GM19351 (cell line): Measurements from ENCODE around the gene RASD1.
"Not testable (repeated sequence)": the region's sequence is repeated elsewhere in the genome, so short reads cannot be mapped to it uniquely, and the experiment has no call there.

Source experiments
- ATAC-seq: cut with Tn5 transposase; IDR thresholded peaks from one replicate; pipeline ENCODE4 v1.9.1; 2021; ENCODE audit warnings: mild to moderate bottlenecking, moderate library complexity; ENCODE audit not compliant: unreplicated experiment

RASD1 gene

DNA sequence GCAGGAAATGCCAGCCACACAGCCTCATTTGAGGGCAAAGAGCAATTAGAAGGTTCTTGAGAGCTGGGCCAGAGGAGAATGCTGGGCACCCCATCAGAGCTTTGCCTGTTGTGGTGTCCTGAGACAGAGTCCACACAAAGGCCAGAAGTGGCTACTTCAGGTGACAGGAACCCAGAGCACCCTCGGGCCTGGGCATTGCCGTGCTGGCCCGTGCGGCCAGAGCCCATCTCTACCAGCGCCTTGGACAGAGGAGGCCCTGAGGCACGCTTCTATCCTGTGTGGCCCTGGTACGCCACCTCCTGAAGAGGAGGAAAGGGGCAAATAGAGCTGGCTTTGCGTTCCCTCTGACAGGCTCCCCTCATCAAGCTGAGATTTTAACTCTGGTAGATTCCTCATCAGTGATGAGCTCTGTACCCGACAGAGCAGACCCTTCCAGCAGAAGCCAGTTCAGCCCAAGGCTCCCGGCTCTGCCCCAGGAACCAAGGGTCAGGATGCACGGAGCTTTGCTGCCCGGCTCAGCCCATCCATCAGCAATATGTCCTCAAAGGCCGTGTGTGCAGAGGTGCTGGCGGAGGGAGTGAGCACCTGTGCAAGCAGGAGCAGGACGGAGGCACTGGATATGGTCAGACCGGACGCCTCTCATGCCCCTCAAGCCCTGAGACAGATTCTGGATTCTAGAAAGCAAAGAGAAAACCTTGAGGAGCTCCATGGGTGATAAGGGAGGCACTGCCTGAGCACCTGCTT is 3.4 kb upstream of the RASD1 start:
- ATAC-seq: no peak

DNA sequence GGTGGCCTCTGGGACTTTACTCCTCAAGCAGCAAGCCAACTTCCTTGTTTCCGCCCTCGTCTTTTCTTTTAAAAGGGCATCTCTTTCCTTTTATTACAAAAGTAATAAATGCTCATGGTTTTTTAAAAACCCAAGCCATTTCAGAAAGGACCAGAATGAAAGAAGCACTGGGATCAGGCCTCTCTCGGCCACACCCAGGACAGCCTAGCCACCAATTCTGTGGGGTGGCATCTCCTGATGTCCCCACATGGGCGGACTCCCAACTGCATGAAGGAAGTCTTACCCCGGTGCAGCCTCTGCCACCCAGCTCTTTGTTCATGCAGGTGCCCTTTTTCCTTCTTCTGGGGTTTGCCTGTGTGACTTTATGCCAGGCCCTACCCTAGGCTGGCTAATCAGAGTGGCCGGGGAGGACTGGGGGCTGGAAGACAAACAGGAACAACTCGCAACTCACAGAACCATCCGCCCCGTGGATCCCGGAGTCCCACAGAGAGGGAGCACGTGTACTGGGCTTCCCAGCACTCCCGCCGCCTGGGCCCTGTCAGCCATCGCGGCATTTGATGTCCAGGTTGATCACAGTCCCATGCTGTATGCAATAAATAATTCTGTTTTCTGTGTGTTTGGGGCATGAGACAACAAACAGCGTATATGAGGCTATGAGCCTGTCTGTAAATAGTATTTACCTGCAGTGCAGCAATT is 2.6 kb upstream of the RASD1 start:
- no peak for ATAC-seq

DNA sequence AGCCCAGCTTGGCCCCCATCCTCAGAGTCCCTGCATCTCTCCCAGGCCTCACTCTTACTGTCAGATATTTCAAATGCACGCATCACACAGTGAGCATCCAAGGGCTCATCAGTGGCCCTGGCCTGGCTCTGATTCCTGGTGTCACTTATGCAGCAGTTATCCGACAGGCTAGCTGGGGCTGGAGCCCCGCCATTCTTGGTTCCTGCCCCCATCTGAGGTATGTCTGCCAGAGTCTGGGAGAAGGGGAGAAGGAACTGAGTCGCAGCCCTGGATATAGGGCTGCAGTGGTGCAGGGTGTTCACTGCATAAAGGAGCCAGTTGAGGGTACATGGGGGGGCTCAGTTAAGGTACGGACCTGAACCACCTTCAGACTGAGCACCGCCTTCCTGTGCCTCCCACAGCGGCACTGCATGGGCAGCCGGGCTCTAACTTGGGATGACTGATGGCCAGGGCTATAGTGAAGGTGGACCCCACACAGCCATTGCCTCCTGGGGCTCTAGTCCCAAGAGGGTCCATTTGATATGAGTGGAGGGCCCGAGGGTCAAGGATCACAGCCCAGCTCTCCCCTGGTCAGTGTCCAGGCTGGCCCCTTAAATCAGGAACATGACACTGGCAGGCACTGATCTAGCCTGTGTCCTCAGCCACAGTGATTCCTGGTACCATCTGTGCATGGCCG is 1.8 kb upstream of the RASD1 start:
- no peak for ATAC-seq

DNA sequence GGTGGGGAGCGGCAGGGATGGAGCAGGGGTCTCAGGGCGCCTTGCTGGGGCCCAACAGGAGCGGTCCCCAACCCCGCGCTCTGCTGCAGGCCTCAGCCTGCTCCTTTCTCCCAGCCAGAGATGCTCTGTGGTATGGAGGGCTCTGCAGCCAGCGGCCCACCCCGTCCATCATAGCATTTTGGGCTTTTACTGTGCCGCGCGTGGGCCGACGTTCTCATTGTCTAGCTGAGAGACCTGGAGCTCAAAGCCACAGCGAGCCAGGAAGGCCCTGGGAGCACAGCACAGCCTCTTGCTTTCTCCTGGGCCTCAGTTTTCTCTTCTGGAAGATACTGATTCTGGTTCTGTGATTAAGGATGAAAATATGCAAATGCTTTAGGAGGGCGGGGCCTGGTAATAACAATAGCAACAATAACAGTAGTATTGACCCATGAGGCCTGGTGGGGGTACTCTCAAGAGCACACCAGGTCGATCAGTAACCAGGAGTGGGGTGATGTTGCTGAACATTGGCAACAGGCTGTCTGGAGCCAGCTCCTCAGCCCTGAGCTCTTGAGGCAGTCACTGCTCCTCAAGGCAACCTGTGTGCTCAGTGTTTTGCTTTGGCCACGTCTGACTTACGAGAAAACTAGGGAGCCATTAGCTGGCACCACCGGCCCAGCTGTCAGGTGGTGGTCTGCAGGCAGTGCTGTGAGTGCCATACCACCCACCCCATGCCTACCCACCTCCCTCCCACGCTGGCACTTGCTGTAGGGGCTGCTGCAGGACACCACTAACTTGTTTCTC is 1.1 kb upstream of the RASD1 start:
- no peak for ATAC-seq

DNA sequence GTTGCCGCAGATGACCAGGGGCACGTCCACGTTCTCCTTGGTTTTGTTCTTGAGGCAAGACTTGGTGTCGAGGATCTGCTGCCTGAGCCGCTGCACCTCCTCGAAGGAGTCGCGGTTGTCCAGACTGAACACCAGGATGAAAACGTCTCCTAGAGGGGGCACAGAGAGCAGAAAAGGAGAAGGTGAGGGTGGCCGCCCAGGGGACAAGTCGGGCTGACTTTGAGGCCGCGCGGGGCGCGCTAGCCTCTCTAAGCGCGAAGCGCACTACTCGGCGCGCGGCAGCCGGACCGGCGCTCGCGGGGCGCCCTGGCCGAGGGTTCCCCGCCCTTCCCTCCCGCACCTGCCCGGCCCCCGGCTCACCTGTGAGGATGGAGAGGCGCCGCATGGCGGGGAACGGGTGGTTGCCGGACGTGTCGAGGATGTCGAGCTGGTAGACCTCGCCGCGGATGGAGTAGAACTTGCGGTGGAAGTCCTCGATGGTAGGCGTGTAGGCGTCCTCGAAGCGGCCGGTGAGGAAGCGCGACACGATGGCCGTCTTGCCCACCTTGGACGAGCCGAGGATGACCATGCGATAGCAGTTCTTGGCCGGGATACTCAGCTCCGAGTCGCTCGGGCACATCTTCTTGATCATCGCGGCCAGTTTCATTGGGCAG is 533 bp downstream of the RASD1 start:
- no peak for ATAC-seq

DNA sequence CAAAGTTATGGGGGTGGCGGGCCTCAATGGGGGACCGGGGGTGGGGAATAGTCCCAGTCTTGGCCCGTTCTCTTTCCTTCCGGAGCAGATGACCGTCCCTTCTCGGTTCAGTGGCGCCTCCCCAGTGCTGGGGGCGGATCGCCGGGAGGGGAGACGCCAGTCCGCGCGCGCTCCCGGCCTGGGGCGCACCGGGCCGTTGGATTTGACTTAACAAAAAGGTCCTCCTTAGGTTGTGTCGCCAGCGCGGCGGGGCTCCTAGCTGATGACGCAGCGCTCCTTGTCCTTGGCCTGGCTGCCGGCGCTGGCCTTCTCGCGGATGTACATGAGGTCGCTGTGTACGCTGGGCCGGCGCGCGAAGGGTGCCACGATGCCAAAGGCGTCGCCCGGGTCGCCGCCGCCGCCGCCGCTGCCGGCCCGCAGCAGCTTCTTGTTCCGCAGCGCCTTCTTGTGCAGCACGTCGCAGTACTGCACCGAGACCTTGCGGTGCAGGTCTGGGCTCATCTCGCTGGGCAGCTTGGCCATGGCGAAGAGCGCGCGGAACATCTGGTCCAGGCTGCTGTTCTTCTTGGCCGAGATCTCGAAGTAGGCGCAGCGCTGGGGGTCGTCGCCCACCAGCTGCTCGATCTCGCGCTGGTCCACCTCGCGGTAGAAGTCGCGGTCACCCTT is 1.2 kb downstream of the RASD1 start:
- ATAC-seq: no peak

DNA sequence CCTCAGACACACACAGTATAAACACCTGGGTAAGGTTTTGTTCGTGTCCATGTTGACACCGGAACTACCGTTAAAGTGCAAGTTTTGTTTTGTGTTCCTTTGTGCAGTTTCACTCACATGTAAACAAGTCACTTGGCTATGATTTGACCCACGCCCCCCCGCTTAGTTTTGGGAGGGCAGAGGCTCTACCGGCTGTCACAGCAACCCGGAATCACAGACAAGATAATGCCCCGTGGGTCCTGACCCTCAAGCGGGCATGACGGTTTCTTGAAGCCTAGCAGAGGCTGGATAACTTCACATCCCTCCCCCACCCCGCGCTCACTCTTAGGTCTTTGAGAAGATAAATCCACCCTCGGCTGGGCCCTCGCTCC is 1.7 kb downstream of the RASD1 start:
- no peak for ATAC-seq

DNA sequence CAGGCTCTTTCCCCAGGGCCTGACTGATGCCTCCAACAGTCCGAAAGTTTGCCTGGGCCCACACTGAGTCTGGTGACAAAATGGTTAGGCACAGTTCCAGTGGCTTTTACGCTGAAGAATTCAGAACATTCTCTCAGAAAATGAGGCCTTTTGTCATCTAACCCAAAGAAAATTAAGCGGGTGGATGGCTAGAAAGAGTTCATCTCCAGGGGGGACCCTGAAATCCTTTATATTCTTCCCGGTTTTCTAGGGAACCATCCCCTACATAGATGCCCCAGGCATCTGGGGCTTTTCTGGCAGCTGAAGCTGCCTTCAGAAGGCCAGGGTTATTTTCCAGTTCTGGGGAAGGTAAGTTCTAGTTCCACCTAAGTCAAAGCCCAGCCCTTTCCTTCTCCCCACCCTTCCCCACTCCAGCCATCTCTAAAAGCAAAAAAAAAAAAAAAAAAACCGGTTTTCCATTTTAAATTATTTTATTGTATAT is 2.2 kb downstream of the RASD1 start:
- no peak for ATAC-seq

DNA sequence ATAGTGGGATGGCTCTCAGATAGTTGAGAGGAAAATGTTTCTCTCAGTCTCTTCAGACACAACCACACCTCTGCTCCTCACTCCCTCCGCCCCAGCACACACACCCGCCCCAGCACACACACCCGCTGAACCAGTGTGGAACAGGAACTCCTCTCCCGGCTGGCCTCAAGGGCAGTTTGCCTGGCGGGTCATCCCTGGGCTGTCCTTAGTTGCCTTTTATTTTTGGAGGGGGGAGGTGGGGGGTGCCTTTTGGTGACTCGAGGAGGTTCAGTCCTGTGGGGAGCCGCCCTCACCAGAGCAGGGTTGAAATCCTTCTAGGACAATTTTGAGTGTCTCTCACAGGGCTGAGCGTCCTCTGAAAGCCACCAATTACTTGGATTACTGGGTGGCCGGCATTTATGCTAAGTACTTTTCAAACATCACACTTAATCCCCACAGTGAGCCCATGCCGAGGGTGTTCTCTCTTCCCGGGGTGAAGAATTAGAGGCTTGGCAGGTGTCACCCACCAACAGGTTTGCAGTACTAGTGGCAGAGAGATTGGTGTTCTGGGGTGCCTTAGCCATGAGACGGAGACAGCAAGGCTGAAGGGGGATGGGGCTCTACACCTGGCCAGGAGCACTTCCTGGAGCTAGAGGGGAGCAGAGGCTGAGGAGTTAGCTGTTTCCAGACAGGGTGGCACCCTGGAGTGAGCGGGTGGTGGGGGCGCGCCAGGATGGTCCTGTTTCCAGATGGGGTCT is 2.8 kb downstream of the RASD1 start:
- ATAC-seq: no peak

DNA sequence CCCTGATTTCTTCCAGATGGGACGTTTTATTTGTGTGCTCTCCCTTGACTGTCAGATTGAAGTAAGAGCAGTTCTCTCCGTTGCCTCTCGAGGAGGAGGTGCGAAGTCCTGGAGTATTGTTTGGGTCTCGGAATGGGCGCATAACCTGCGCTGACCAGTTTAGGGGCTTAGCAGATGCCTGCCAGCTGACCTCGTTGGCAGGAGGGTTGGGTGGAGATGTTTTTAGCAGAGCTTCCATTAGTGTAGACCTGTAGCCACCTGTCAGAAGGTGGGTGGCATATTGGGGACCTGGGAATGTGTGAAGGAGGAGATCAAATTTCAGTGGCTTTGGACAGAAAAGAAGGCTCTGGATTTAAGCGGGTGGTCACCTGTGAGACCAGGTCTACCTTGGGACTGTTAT is 3.6 kb downstream of the RASD1 start:
- ATAC-seq: no peak

DNA sequence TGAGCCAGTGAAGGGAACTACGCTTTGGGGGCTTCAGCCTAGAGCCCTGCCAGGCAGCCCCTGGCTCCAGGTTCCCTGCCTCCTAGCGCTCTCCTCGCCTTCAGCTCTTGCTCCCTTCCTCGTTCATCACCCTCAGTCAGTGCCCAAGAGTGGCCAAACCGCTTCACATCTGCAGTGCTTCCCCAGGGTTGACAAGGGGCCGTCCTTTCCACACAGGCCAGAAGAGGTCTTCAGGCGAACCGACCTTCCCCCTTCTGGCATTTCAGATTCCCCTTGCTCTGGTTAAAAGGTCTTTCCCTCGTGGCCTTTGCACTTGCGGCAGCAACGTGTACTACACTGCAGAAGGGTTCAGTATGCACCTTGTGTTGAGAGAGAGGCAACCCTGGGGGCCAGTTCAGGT is 4.1 kb downstream of the RASD1 start:
- no peak for ATAC-seq

DNA sequence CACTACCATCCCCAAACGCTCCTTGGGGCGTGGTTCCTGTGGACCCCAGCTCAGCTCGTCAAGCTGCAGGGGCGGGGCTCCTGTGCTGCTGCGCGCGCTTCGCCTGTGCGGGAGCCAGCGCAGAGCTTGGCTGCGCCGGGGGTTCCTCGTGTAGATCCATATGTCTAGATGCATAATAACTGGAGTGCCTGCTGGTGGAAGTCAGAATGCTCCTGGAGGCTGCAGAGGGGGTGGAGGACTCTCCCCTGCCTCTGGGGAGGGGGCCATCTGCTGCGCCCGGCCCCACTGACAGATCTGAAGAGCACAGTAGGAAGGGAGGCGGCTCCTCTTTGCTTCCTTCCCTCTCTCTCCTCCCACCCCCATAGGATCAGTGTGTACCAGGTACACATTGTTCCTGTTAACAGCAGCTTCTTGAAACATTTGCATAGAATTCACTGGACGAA is 4.6 kb downstream of the RASD1 start:
- ATAC-seq: no peak

DNA sequence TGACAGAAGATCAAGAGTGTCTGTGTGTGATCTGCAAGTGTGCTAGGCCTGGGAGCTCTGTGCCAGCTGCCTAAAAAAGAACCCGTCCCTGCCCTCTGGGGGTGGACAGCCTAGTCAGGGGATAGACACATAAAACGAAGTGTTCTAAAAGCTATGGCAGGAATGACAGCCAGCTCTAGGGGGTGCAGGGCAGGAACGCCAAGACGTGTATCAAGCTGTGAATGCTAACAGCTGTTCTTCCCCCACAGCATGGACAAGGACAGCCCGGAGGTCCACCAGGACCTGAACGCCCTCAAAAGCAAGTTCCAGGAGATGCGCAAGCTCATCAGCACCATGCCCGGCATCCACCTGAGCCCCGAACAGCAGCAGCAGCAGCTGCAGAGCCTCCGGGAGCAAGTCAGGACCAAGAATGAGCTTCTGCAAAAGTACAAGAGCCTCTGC is 5.1 kb downstream of the RASD1 start:
- no peak for ATAC-seq

DNA sequence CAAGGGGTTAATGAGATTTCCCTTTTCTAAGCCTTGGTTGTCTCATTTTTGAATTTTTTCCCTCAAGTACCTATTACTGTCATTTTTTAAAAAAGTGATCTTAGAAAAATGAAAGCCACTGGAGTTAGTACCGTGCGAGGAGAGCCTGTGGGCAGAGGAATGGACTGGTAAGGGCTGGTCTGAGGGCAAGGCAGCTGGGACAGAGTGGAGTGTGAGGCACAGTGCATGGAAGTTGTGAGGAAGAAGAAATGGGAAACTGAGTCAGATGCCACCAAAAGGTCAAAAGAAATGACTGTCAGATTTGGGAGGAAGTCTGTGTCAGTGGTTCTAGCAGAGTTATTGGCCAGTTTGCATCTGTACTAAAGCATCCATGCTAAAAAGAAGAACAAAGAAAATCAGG is 8.2 kb downstream of the RASD1 start:
- no peak for ATAC-seq

DNA sequence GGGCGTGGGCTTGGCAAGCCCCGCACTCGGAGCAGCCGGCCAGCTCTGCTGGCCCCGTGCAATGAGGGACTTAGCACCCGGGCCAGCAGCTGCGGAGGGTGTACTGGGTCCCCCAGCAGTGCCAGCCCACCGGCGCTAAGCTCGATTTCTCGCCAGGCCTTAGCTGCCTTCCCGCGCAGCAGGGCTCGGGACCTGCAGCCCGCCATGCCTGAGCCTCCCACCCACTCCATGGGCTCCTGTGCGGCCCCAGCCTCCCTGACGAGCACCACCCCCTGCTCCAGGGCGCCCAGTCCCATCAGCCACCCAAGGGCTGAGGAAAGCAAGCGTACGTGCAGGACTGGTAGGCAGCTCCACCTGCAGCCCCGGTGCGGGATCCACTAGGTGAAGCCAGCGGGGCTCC is 9.8 kb downstream of the RASD1 start:
- ATAC-seq: not testable (repeated sequence)

DNA sequence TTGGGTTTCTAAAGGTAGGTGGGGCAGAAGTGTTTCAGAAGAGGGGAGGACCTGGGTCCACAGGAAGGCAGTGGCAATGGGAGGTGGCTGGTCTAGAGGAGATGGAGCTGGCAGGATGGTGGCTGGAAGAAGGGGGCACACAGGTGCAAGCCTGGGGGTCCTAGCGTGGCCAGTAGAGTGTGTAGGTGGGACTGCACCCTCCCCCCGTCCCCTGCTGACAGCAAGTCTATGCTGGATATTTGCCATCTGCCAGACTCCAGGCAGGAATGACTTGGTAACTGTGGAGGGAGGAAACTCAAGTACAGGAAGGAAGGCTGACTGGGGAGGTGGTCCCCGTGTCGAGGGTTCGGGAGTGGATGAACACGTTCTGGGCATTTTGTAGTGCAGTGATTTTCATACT is 10.8 kb downstream of the RASD1 start:
- ATAC-seq: no peak

DNA sequence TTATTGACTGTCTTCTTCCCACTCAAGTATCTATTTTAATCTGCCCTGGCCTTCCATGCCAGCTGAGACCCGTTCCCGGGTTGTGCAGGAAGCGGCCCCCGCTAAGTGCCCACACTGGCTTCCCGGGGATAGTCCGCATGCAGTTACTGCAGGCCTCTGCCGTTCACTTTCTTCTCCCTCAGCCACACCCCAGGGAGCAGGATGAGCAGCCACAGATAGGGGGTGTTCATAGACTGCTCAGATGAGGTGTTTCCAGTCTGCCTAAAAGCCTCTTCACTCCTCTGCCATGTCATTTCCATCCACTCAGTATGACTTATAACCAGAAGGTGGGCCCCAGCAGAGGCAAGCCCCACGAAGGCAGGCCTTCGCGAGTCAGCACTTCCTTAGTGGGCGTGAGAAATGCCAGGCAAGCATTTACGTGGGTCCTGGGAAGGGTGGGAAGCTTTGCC is 11.7 kb downstream of the RASD1 start:
- ATAC-seq: no peak

DNA sequence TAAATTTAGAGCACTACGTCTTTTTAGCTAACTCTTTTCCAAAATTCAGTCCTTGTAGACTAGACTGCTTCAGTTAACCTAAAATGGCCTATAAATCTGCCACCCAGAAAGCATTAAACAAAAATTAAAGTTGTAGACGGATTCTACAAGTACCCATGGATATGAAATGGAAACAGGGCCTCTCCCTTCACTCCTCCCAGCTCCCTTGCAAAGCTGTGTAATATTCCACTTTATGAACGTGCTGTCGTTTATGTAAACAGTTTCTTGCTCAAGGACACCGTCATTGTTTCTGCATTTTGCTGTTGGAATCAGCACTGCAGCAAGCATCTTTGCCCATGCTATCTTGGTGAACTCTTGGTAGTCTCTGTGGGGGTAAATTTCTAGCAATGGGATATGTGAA is 14.3 kb downstream of the RASD1 start:
- ATAC-seq: no peak

DNA sequence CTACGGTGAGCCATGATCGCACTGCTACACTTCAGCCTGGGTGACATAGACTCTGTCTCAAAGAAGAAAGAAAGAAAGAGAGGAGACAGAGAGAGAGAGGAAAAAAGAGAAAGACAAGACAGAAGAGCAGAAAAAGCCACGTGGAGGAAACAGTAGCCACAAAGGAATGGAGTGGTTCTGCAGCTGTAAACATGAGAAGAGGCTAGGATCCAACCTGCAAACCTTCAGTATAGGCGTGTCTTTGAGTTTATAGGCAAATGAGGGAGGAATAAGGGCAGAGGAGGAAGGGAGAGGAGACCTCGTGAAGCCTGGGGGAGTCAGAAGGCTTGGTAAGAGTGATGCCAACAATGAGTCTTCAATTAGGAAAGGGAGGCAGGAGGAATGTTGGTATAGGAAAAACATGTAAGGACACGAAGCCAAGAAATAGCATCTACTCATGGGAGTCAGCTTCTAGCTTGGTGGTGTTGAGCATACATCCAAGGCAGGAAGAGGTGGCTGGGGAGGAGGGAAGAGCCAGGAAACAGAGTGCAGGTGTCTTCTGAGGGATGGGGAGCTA is 15.5 kb downstream of the RASD1 start:
- ATAC-seq: no peak
